SK-N-MC (cell line): ENCODE measurements around the gene IFITM2.
"Not testable (repeated sequence)": the region's sequence is repeated elsewhere in the genome, so short reads cannot be mapped to it uniquely, and the experiment has no call there.

Experiments used
- DNase-seq: peaks from one replicate; pipeline ENCODE4 v3.0.0-alpha.2; 2011; ENCODE audit warnings: low read depth, low spot score
- H3K27ac ChIP-seq: fragments of 200-600 bp; sonication (generic); 2 replicates; pipeline ENCODE4 v1.5.1; 2016; ENCODE audit warnings: mixed run types
- H3K36me3 ChIP-seq: fragments of 200-600 bp; sonication (generic); 2 replicates; pipeline ENCODE4 v1.6.1; 2017; ENCODE audit warnings: antibody characterized with exemption, low read length, mixed read lengths; ENCODE audit not compliant: insufficient read depth
- H3K4me3 ChIP-seq: fragments of 200-600 bp; sonication (generic); 2 replicates; pipeline ENCODE4 v1.5.1; 2016
- H3K9ac ChIP-seq: fragments of 200-600 bp; sonication (generic); 2 replicates; pipeline ENCODE4 v1.8.0; 2017; ENCODE audit warnings: mixed run types, mixed read lengths; ENCODE audit not compliant: insufficient read length
- H3K9me3 ChIP-seq: fragments of 200-600 bp; sonication (generic); 2 replicates; pipeline ENCODE4 v1.6.1; 2017; ENCODE audit warnings: low read depth, mild to moderate bottlenecking, antibody characterized with exemption, low read length, moderate library complexity, mixed read lengths
- EZH2 ChIP-seq: fragments of 200-600 bp; sonication (generic); IDR thresholded peaks from one replicate; pipeline ENCODE4 v1.6.1; 2017; ENCODE audit warnings: antibody characterized with exemption
- FOXP2 ChIP-seq: optimal IDR thresholded peaks from 2 replicates; pipeline ENCODE3; 2011; ENCODE audit warnings: mild to moderate bottlenecking, moderate library complexity; ENCODE audit not compliant: insufficient read depth; ENCODE audit errors: extremely low read length, control extremely low read depth
- POLR2AphosphoS5 ChIP-seq: IDR thresholded peaks from 2 replicates; pipeline ENCODE4 v1.6.1; 2012; ENCODE audit warnings: mild to moderate bottlenecking, low read depth, low read length, borderline replicate concordance

IFITM2 gene

GRCh38 chr11:307766-308708, at the start of gene IFITM2:
Gene IFITM2, plus strand, starts transcription at chr11:307816. Its CDS starts 377 bp downstream, at chr11:308193.
- H3K4me3 ChIP-seq, H3K36me3 ChIP-seq, DNase-seq, H3K27ac ChIP-seq, H3K9ac ChIP-seq, H3K9me3 ChIP-seq: not testable (repeated sequence)

DNA sequence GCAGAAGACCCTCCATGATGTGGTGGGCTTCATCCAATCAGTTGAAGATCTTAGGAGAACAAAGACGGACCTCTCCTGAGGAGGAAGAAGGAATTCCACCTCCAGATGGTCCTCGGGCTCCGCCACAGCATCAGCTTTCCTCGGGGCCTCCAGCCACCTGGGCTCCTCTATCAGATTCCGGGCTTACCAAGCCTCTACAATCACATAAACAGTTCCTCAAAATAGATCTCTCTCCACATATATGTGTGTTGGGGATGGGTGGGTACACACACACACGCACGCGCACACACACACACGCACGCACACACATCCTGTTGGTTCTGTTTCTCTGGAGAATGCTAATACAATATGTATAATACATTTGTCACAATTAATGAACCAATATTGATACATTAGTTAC, 48.2 kb upstream of the IFITM2 start:
- Histone ChIP-seq H3K4me3 (no peak overlapping the region), H3K36me3 (no peaks in the 10 kb centered on the region), H3K27ac (no peak overlapping the region), H3K9ac (no peak overlapping the region), H3K9me3 (no peaks in the 10 kb centered on the region)
- TF ChIP-seq FOXP2 = no peak
- no peak for TF ChIP-seq EZH2
- no peak for DNase-seq

- TF ChIP-seq EZH2 (no peak), POLR2AphosphoS5 (no peak), FOXP2 (no peak)
- H3K27ac ChIP-seq = no peak overlapping the region
- H3K36me3 ChIP-seq = no peaks in the 10 kb centered on the region
- H3K9ac ChIP-seq = no peak overlapping the region
- no peak for DNase-seq
- H3K9me3 ChIP-seq = 0 out of 2 replicates have a peak, but pooled peaks cover 2% of the 10 kb centered on the region
- no peak overlapping the region for H3K4me3 ChIP-seq
Observed at GRCh38 chr11:261624-262023, 46.0 kb upstream of the IFITM2 start.

DNA sequence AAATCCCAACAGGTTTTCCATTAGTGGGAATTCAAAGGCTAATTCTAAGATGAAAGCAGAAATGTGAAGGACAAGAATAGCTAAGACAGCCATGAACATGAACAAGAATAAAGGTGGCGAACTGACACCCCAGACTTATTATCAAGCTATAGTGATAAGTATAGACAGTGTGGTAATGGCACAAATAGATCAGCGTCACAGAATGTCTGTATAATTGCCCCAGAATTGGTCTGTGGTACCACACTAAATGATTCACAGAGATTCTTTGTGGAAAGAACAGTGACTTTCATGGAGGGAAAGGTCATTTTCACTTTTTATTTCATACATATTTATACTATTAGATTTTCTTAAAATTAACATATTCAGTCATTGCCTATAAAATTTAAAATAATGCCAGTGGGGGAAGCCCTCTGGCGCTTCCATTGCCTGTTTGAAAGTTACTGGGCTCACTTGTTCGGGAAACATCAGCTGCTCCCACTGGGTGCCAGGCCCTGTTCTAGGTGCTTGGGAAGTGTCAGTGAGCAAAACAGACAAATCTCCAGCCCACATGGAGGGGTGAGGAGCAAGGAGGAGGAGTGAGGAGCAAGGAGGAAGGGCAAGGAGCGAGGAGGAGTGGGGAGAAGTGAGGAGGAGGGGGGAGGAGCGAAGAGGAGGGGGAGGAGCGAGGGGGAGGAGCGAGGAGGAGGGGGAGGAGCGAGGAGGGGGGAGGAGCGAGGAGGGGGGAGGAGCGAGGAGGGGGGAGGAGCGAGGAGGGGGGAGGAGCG, 40.8 kb upstream of the IFITM2 start:
- DNase-seq = no peak

DNA sequence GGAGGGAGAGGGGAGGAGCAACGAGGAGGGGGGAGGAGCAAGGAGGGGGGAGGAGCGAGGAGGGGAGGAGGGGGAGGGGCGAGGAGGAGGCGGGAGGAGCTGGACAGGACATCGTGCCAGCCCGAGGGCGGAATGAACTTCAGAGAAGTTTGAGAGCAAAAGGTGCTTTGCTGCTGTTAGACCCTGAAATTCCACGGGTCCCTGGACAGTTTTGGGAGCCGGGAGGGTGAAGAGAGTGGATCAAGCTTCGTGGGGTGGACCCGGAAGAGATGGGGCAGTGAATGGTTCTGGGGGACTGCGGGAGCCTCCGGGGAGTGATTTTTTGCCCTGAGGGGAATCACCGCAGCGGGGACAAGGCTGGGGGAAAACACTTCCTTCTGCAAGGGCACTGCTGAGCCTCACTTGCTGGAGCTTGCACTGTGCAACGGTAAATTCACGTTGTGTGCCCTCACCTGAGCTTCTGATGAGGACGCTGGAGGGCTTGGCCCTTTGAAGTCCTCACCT, 40.1 kb upstream of the IFITM2 start:
- Histone ChIP-seq H3K9ac (no peak overlapping the region), H3K9me3 (0 out of 2 replicates have a peak, but pooled peaks cover 2% of the 10 kb centered on the region), H3K27ac (no peak overlapping the region), H3K4me3 (0 out of 2 replicates have a peak overlapping the region, but pooled peaks have one; percentile 12), H3K36me3 (no peaks in the 10 kb centered on the region)
- no peak for TF ChIP-seq FOXP2
- TF ChIP-seq POLR2AphosphoS5 = no peak
- no peak for TF ChIP-seq EZH2
- no peak for DNase-seq

More for the DNA sequence above, 40.8 kb upstream of the IFITM2 start:
- TF ChIP-seq EZH2 (no peak), POLR2AphosphoS5 (no peak), FOXP2 (no peak)
- H3K9ac ChIP-seq = no peak overlapping the region
- no peak overlapping the region for H3K4me3 ChIP-seq
- H3K9me3 ChIP-seq = 0 out of 2 replicates have a peak, but pooled peaks cover 2% of the 10 kb centered on the region
- H3K36me3 ChIP-seq = no peaks in the 10 kb centered on the region
- H3K27ac ChIP-seq = no peak overlapping the region

- not testable (repeated sequence) for H3K9ac ChIP-seq, H3K36me3 ChIP-seq, H3K4me3 ChIP-seq
Observed at GRCh38 chr11:268716-269145, 38.9 kb upstream of the IFITM2 start.

GRCh38 chr11:269146-269890, 38.3 kb upstream of the IFITM2 start:
- Histone ChIP-seq H3K27ac (no peak overlapping the region), H3K9me3 (0 out of 2 replicates have a peak, but pooled peaks cover 2% of the 10 kb centered on the region), H3K4me3 (no peak overlapping the region), H3K36me3 (no peaks in the 10 kb centered on the region), H3K9ac (no peak overlapping the region)
- TF ChIP-seq POLR2AphosphoS5 (no peak), EZH2 (no peak), FOXP2 (no peak)
- DNase-seq = no peak

More at GRCh38 chr11:268716-269145, 38.9 kb upstream of the IFITM2 start:
- not testable (repeated sequence) for DNase-seq, H3K27ac ChIP-seq, H3K9me3 ChIP-seq
